CD4-positive, alpha-beta T cell (primary cell): ENCODE measurements around the gene HTRA1. TPM values are rescaled to one million over a fixed set of nuclear protein-coding genes. Genes with fewer than 3 reads are reported as not detected.

Experiments
- ATAC-seq: fragments of 200-7000 bp; cut with Tn5 transposase; one replicate; pipeline ENCODE4 v1.10.0; 2022; ENCODE audit warnings: mild to moderate bottlenecking; ENCODE audit not compliant: poor library complexity
- CTCF ChIA-PET: fragments of 350-600 bp; sonication (Branson Sonifier 250); formaldehyde crosslinking; loops from one replicate; lab custom pipeline; 2021; ENCODE audit warnings: antibody characterized with exemption, inconsistent platforms; lab: Charles Lee
- POLR2A ChIA-PET: fragments of 350-600 bp; sonication (Branson Sonifier 250); formaldehyde crosslinking; loops from one replicate; lab custom pipeline; 2021; ENCODE audit warnings: antibody characterized with exemption, inconsistent platforms; lab: Charles Lee
- DNase-seq, 14 experiments: peaks; one replicate each; pipeline ENCODE4 v3.0.0-alpha.2; 2013 to 2020; ENCODE audit warnings: mixed read lengths in 2 of 14
- H3K27ac ChIP-seq, 2 donors: one replicate each; pipeline versions ENCODE4 v1.5.1 to v1.7.0; 2013; ENCODE audit warnings: low read length in 2 of 2, low read depth in 1 of 2, mild to moderate bottlenecking in 1 of 2
- H3K27me3 ChIP-seq, 2 experiments: 1 replicate in 1 of 2; 2 replicates in 1 of 2; pipeline versions ENCODE4 v1.6.1 to v1.7.0; 2013; ENCODE audit warnings: low read length in 2 of 2, control low read depth in 1 of 2, mild to moderate bottlenecking in 1 of 2, moderate library complexity in 1 of 2; ENCODE audit not compliant: insufficient read depth in 2 of 2, control insufficient read depth in 1 of 2
- H3K36me3 ChIP-seq: one replicate; pipeline ENCODE4 v1.6.1; 2013; ENCODE audit warnings: low read length, control low read depth; ENCODE audit not compliant: insufficient read depth
- H3K4me1 ChIP-seq: one replicate; pipeline ENCODE4 v1.6.1; 2013; ENCODE audit warnings: low read length, control low read depth; ENCODE audit not compliant: insufficient read depth
- H3K4me3 ChIP-seq: one replicate; pipeline ENCODE4 v1.5.1; 2013; ENCODE audit warnings: mild to moderate bottlenecking, low read length, moderate library complexity
- H3K9me3 ChIP-seq, 2 experiments: 1 replicate in 1 of 2; 2 replicates in 1 of 2; pipeline versions ENCODE4 v1.6.1 to v1.7.0; 2013; ENCODE audit warnings: low read length in 2 of 2, mild to moderate bottlenecking in 2 of 2, control low read depth in 1 of 2, moderate library complexity in 1 of 2; ENCODE audit not compliant: control insufficient read depth in 1 of 2, insufficient read depth in 1 of 2
- H3K27ac Mint-ChIP-seq: one replicate; pipeline ENCODE4 v1.8.0; 2020; ENCODE audit warnings: mixed read lengths
- H3K27me3 Mint-ChIP-seq: one replicate; pipeline ENCODE4 v1.8.0; 2021; ENCODE audit warnings: mixed read lengths
- H3K36me3 Mint-ChIP-seq: one replicate; pipeline ENCODE4 v1.8.0; 2021; ENCODE audit warnings: low read depth, mixed read lengths
- H3K4me1 Mint-ChIP-seq: one replicate; pipeline ENCODE4 v1.8.0; 2021; ENCODE audit warnings: low read depth, mixed read lengths
- H3K4me3 Mint-ChIP-seq: one replicate; pipeline ENCODE4 v1.8.0; 2020; ENCODE audit warnings: mild to moderate bottlenecking, mixed read lengths
- H3K9me3 Mint-ChIP-seq: one replicate; pipeline ENCODE4 v1.8.0; 2020; ENCODE audit warnings: mixed read lengths
- CTCF ChIP-seq: fragments of 200-600 bp; IDR thresholded peaks from one replicate; pipeline ENCODE4 v1.8.0; 2022; ENCODE audit warnings: antibody characterized with exemption, mild to moderate bottlenecking
- intact Hi-C, 2 experiments: fragments of 100-400 bp; cut with DNase I in 1 of 2; cut with micrococcal nuclease in 1 of 2; formaldehyde crosslinking; loops; one replicate each; pipeline versions ENCODE4 v1.15.1 to v1.9.0; 2023 to 2025; cut with DNase I, micrococcal nuclease
- total RNA-seq, 174 experiments: library from RNA in 2 of 174; stranded (reverse) in 2 of 174; gene quantifications; one replicate each; pipeline ENCODE4 v1.2.3 and lab custom pipeline; 2021 to 2026

Gene HTRA1
- total RNA-seq, 2 experiments from 2014 or later = not detected

- ATAC-seq (no peak), DNase-seq (no peak)
- Histone ChIP-seq H3K4me3 (no peak overlapping the region), H3K27ac (no peak overlapping the region), H3K4me1 (peaks cover 25% of the 10 kb centered on the region), H3K9me3 (no peaks in the 10 kb centered on the region), H3K36me3 (no peaks in the 10 kb centered on the region), H3K27me3 (peaks cover 45 to 56% of the 10 kb centered on the region in 2 experiments)
- intact Hi-C loops = no loop called here
- no peak overlapping the region for H3K27ac Mint-ChIP-seq
- TF ChIP-seq CTCF = no peak
- peaks cover 12% of the 10 kb centered on the region for H3K4me1 Mint-ChIP-seq
- H3K4me3 Mint-ChIP-seq = peak overlapping the region; percentile 85
- peaks cover 80% of the 10 kb centered on the region for H3K27me3 Mint-ChIP-seq
- ChIA-PET POLR2A (no interaction called here), CTCF (no interaction called here)
- H3K36me3 Mint-ChIP-seq = no peaks in the 10 kb centered on the region
- H3K9me3 Mint-ChIP-seq = no peaks in the 10 kb centered on the region
Observed at GRCh38 chr10:122463466-122464249, 2.3 kb downstream of the HTRA1 start.

- H3K4me3 Mint-ChIP-seq = no peak overlapping the region
- no peak for TF ChIP-seq CTCF
- DNase-seq (no peak), ATAC-seq (no peak)
- no peak overlapping the region for H3K27ac Mint-ChIP-seq
- H3K4me3 ChIP-seq = no peak overlapping the region
- H3K36me3 Mint-ChIP-seq = no peaks in the 10 kb centered on the region
- ChIA-PET POLR2A (no interaction called here), CTCF (no interaction called here)
- H3K4me1 ChIP-seq = peaks cover 25% of the 10 kb centered on the region
- H3K9me3 ChIP-seq = no peaks in the 10 kb centered on the region
- no peaks in the 10 kb centered on the region for H3K9me3 Mint-ChIP-seq
- peaks cover 40 to 50% of the 10 kb centered on the region in 2 experiments for H3K27me3 ChIP-seq
- intact Hi-C loops = no loop called here
- peaks cover 12% of the 10 kb centered on the region for H3K4me1 Mint-ChIP-seq
- H3K27me3 Mint-ChIP-seq = peaks cover 75% of the 10 kb centered on the region
- H3K36me3 ChIP-seq = no peaks in the 10 kb centered on the region
- H3K27ac ChIP-seq = no peak overlapping the region
Observed at GRCh38 chr10:122464250-122464510, 2.8 kb downstream of the HTRA1 start.

- POLR2A ChIA-PET = no interaction called here
- intact Hi-C loops = no loop called here
- Histone ChIP-seq H3K4me1 (peaks cover 25% of the 10 kb centered on the region), H3K27me3 (peaks cover 36 to 47% of the 10 kb centered on the region in 2 experiments), H3K27ac (no peak overlapping the region), H3K4me3 (no peak overlapping the region), H3K36me3 (no peaks in the 10 kb centered on the region), H3K9me3 (no peaks in the 10 kb centered on the region)
- no peak overlapping the region for H3K27ac Mint-ChIP-seq
- no peak overlapping the region for H3K4me3 Mint-ChIP-seq
- CTCF ChIA-PET = no interaction called here
- ATAC-seq (no peak), DNase-seq (no peak)
- H3K9me3 Mint-ChIP-seq = no peaks in the 10 kb centered on the region
- peaks cover 72% of the 10 kb centered on the region for H3K27me3 Mint-ChIP-seq
- peaks cover 12% of the 10 kb centered on the region for H3K4me1 Mint-ChIP-seq
- TF ChIP-seq CTCF = no peak
- no peaks in the 10 kb centered on the region for H3K36me3 Mint-ChIP-seq
Observed at GRCh38 chr10:122464586-122464985, 3.2 kb downstream of the HTRA1 start.
